GM21526 (cell line): ENCODE results near the gene AP1G1.
"Not testable (repeated sequence)": the region's sequence is repeated elsewhere in the genome, so short reads cannot be mapped to it uniquely, and the experiment has no call there.

ENCODE experiments used
- ATAC-seq: cut with Tn5 transposase; IDR thresholded peaks from one replicate; pipeline ENCODE4 v1.9.1; 2021; ENCODE audit warnings: moderate library complexity; ENCODE audit not compliant: unreplicated experiment, low FRiP score

Gene AP1G1

DNA sequence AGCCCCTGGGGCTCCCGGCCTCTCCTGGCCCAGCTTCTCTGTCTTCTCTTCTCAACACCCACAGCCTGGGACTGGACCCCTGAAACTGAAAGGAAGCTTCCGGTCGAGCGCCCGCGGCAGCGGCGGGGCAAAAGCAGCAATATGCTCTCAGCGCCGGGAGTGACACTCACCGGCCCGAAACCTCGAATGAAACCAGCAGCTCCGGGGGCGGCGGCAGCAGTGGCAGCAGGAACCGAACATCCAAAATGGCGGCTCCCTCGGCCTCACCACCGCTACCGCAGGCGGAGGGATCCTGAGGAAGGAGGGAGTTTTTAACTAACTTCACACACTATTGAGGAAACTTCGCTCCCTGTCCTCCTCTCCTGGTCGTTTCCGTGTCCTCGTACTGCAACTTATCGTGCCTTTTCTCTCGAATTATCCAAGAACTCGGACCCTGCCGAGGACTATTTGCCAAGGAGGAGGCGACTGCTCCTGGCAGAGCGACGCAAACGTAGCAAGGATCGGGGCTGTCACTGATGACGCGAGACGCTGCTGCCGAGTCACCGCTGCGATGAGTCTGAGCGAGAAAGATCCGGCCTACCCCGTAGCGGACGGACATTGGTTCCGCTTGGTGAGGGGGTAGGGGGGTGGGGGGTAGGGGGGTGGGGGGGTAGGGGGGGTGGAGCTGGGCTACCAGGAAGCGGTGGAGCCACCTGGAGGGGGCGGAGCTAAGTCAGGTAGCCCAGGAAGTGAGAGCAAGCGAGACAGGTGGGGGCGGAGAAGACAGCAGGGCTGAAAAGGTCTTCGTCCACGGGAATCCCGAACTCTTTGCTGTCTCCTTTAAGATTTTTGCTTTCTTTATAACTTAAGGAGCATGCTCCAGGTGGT lies at the start of gene AP1G1:
Gene AP1G1 (minus strand): TSS at position 242 of the 867 bp plus-strand sequence. CDS start 19,355 bp downstream, outside the sequence.
- ATAC-seq, result peak; percentile 70

DNA sequence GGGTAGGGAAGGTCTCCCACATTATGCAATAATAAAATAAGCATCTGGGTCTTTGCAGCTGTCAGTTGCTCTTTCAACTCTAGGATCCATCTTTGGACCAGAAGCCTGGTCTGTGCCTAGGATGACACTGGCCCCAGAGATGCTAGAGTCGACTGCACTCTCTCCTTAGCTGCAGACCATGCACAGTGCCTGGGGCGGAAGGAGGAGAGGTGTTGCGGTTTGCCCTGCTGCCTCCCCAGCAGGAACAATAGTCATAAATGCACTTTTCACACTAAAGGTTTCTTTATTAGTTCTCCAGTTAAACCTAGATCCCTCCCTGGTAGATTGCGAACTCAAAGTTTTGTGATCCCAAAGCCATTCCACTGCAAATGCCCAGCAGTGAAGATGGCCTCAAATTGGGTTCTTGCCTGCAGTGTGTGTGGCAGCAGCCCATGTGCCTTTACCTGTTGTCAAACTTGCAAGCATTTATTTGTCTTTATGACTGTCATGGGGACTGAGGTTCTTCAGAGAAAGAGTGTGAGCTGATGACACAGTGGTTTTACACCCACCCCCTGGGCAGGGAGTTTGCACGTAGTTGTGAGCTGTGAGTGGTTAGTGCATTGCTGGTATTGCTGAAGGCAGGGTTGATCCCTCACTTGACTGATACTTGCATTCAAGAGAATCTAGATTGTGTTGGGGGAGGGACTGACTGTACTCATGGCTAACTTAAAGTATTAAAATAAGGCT lies 47.5 kb upstream of the AP1G1 start:
- no peak for ATAC-seq

DNA sequence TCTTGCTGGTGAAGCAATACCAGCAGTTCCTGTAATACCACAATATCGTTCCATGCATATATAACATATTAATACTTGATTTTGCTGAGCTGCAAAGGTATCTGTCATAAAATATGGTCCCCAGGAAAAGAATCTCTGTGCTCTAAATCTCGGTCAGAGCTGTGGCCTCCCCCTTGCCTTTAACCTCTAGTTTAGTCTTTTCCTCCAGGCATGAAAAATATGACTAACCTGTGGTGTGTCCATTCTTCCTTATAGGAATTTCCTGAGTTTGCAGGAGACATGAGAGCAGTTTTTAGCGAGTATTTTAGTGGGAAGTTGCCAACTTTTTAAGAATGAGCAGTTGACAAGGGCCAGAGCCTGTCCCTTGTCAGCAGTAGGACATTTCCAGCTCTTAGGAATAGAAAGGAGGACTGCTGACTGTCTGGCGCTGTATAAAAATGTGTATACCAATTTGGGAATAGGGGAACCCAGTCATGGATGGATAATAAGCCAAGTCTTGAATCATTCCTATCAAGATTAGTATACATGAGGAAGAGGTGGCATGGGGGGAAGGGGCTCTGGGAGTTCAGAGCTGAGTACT lies 45.8 kb upstream of the AP1G1 start:
- ATAC-seq, result no peak

DNA sequence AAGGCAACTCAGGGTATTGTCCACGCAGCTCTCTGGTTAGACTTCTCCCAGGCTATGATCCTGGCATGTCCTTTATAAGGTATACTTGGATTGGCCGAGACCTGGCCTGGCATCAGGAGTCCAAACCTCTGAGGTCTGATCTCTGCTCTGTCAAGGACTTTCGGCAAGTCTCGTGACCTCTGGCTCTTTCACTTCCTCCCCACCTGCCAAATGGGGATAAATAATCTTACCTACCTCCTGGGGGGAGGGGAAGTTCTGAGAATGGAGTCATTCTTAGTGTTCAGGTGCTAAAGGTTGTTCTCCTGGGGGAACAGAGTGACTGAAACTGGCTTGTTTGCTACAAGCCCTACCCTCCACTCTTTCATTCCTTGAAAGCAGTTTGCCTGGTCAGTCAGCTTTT lies 44.8 kb upstream of the AP1G1 start:
- ATAC-seq, result peak; percentile 69

DNA sequence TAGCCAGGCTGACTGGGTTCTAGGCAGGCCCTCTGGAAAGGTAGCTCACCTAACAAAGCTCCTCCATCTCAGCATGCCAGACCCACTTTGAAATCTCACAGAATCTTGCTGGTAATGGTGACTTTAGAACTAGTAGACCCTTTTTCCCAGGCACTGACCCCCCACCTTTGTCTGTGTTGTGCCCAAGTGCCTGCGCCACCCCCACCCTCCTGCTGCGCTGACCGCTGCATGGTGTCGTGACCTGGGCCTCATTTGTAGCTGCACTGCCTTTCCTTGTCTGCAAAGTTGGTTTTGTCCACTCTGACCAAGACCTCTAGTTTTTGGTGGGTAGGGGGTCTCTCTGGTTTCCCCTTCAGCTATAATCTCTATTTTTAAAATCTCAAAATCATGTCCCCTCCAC lies 43.9 kb upstream of the AP1G1 start:
- ATAC-seq, result no peak

DNA sequence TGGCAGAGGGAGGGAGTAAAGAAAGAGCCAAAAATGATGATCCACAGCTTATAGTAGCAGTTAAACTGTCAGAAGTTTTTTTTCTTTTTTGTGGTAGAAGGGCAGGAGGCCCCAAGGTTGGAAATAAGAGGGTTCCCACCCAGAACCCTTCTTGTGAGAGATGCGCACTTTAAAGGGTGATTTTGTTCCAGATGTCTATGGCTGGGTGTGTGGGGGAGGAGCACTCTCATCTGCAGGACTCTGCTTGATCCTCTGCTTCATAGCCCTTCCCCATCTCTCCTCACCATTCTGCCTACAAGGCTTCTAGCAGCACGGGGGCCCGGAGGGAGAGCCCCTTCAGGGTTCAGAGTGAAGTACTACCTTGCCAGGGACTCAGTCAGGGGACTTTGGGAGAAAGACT lies 43.5 kb upstream of the AP1G1 start:
- no peak for ATAC-seq

DNA sequence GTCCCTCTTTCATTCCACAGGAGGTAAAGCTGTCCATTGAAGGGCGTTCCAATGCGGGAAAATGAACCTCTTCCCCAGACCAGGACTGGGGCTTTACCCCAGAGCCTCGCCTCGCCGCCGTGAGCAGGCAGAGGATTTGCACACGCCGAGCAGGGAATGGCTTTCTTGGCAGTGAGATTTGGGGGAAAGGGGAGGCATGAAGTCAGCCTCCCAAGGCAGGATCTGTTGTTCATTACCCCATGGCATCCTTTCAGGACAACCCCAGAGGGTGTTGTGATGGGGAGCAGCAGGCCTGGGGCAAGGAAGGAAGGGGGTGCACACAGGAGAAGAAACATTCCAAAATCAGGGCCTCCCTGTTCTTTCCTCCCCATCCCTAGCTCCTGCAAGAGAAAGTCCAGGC lies 43.1 kb upstream of the AP1G1 start:
- no peak for ATAC-seq

DNA sequence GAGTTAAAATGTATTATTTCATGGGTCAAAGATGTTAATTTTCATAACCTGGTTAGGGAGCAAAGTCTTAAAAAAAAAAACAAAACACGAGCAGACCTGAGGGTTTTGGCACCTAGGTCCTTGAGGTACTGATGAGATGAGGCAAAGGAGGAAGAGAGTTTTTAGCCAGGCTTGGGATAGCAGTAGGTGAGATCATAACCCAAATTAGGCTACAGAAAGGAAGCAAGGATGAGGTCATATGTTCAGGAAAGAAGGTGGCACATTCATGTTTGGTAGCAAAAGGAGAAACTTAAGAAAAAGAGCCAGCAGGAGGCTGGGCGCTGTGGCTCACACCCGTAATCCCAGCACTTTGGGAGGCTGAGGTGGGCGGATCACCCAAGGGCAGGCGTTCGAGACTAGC lies 40.0 kb upstream of the AP1G1 start:
- ATAC-seq, result no peak

DNA sequence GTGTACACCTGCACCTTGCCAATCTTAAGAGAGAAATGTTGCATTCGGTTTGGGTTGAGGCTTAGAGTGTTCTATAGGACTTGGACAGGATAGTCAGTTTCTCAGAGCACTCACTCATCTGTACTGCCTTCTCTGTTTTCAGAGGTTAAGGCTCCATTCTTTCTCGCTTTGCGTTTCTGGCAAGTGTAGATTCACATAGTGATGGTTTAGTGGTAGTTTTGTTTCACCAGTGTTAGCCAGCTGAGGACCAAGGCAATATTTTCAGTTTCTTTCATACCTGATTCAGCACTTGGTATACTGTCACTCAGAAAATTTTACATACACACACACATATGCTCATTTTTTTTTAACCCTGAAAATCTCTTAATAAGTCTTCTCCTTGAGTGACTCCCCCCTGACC lies 38.5 kb upstream of the AP1G1 start:
- ATAC-seq, result no peak

DNA sequence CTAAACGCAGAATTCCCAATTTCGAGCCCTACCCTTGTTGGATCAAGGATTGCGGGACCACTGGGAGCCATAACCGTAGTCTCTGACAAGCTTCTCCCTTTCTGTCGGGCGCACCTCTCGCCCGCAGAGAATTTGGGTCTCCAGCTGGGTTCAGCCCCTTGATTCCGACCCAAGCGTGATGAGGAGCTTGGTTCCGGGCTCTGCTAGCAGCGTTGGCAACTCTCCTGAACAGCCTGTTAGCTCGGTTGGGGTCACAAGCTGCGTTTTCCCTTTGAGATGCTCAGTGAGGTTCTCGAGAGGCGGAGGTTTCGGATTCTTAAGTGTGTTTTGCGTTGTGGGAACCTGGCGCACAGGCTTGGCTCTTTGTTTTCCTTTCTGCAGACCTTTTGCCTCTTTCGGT lies 37.8 kb upstream of the AP1G1 start:
- peak; percentile 19 for ATAC-seq

DNA sequence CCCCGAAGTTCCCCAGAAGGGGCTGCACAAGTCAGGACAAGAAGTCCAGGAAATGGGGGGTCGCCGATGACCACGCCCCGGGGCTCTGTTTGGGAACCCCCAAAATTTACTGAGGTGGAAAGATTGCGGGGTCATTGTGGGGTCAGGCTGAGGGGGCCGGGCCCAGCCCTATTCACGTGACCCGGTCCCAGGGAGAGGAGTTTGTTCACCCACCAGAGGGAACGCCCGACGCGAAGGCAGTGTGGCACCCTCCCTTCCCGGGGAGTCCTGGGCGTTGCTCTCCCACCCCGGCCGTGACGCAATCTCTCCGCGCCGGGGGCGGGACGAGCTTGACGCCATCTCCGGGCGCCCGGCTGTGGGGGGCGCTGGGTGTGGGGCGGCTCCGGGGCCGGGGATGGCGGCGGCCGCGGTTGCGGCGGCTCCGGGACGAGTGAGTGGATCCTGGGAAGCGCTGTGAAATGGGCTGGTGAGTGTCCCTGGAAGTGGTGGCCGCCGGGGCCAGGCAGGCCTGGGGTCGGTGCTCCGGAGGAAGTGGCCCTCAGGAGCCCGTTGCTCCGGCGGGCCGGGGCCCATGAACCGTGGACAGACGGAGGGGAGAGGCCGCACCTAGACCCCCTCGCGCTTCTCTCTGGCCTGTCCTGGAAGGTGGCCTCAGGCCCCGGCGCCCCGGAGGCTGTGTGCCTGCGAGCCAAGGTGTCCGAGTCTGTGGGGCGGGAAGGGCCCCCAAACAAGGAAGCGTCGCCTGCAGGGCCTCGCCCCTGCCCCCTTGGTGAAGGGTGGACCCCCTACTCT lies 37.2 kb upstream of the AP1G1 start, which contains the start of gene ATXN1L:
Gene ATXN1L (plus strand): TSS at position 338 of the 792 bp plus-strand sequence. CDS start 3,765 bp downstream, outside the sequence.
- peak; percentile 61 for ATAC-seq

DNA sequence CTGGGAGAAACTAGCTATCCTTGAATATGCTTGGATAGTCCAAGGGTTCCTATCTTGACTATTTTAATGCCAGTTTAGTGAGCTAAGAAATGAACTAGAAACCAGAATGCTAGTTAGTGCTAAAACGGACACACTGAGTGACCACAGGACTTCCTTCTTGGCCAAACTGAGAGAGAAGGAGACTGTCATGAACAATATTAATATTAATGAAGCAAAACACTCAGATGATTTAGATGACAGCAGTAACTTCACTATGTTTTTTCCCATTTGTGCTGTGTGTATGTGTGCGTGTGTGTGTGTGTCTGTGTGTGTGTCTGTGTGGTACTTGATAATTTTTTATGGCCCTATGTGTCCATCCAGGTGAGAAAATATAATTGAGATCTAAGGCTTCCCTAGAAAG lies 34.9 kb upstream of the AP1G1 start:
- ATAC-seq, result no peak

DNA sequence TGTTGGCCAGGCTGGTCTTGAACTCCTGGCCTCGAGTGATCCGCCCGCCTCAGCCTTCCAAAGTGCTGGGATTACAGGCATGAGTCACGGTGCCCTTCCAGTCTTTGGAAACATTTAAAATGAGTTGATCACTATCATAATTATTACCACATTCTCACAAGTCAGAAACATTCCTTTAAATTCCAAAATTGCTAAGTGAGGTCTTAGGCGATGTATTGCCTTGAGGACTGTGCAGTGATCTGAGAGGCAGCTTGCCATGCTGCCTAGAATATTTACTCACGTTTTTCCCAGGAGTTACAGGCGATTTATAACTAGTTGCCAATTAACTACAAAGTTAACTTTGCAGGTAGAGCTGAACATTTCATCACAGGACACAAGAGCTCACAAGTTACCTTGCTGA lies 31.4 kb upstream of the AP1G1 start:
- ATAC-seq, result no peak

DNA sequence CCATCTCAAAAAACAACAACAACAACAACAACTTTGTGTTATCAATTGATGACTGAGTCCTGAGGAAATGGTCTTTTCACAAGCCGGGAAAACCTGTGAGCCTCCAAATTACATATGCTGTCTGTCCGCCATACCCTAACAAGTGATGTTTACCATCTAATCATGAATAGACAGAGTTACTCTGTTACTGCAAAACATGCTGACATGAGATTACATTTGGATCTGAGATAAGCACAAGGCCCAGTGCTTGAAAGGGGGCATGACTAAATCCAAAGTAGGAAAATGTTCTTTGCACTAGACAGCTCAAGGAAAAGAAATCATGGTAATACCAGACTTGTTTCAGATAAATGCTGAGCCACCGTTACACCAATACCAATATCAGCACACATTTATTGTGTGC lies 28.5 kb upstream of the AP1G1 start:
- no peak for ATAC-seq

DNA sequence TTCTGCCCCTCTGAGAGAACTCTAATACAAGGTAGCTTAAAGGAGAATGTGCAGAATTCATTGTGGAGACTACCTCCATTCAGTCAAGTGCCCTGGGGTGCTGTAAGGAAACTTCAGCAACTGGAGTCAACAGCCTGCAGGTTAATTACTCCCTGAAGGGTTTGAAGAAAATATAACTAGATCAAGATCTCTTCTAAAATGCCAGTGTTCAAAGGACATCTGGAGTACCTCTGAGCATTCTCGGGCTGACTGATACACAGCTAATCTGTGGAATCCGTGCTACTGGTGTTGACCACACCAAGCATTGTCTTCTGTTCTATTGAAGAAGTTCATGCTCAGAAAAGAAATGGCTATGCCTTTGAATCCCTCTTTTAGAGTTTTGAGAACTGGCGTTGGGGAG lies 25.7 kb upstream of the AP1G1 start:
- ATAC-seq, result no peak

DNA sequence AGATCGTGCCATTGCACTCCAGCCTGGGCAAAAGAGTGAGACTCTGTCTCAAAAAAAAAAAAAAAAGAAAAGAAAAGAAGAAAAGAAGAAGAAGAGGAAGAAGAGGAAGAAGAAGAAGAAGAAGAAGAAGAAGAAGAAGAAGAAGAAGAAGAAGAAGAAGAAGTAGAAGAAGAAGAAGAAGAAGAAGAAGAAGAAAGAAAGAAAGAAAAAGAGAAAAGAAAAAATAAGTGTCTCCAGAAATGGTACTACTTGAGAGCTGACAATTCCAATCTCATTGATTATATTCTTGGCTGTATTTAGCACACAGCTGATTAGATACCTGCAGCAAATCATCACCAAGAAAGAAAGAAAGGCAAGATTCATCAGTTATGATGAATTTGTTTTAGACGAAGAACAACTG lies 23.5 kb upstream of the AP1G1 start:
- not testable (repeated sequence) for ATAC-seq

DNA sequence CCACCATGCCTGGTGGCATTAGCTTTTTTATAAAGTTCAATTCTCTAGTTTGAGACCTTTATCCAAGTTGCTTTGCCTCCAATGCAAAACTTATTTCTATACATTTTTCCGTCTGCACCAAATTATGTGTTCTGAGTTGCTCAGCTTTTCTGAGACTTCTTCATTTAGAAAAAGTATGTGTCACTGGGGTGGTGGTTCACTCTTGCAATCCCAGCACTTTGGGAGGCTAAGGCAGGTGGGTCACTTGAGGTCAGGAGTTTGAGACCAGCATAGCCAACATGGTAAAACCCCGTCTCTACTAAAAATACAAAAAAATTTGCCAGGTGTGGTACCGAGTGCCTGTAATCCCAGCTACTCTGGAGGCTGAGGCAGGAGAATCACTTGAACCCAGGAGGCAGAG lies 23.1 kb upstream of the AP1G1 start:
- ATAC-seq, result not testable (repeated sequence)

DNA sequence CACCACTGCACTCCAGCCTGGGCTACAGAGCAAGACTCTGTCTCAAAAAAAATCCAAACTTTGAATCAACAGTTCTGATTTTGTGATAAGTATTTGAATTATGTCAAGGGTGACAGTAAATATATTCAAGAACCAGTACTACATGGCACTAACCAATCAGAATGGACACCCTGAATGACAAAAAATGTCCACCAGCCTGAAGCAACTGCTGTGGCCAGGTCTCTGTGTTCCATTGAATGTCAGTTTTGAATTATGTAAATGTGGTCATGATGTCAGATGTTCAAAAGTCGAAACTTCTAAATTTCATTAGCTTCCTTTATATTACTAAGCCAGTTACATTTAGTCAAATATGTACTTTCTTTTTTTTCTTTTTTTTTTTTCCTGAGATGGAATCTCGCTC lies 21.7 kb upstream of the AP1G1 start:
- no peak for ATAC-seq

DNA sequence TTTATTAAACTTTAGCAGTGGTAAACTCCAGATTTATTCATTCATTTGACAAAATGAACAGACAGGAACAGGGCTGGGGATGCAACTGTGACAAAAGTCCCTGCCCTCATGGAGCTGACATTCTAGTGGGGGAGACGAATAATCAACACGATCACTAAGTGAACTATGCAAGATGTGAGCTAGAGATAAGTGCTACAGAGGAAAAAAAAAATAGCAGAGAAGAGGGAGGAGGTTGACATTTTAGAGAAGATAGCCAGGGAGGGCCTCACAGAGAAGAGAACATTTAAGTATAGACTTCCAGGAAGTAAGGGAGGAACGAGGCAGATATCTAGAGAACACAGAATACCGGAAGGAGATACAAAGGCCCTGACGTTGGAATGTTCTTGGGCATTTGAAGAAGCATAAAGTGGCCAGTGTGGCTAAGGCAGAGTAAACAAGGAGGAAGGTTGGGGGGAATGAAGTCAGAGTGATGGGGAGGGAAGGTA lies 17.9 kb upstream of the AP1G1 start:
- no peak for ATAC-seq

DNA sequence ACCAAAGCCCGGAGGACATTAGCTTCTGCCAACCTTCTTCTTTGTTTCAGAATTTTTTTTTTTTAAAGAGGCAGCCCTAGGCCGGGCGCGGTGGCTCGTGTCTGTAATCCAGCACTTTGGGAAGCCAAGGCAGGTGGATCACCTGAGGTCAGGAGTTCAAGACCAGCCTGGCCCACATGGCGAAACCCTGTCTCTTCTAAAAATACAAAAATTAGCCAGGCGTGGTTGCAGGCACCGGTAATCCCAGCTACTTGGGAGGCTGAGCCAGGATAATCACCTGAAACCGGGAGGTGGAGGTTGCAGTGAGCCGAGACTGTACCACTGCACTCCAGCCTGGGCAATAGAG lies 8.5 kb upstream of the AP1G1 start:
- ATAC-seq, result not testable (repeated sequence)
